Colonic mucosa (tissue), 4 donors: ENCODE results near the gene MUC5B. TPM values are rescaled to one million over a fixed set of nuclear protein-coding genes. Genes with fewer than 3 reads are reported as not detected.
A peak's percentile ranks its signal among the peaks of the same experiment; 100 is the strongest.

ENCODE experiments used
- DNase-seq: peaks from one replicate; pipeline ENCODE4 v3.0.0-alpha.2; 2020
- H3K27ac ChIP-seq: fragments of 200-600 bp; one replicate; pipeline ENCODE4 v1.8.0; 2021
- H3K27me3 ChIP-seq: fragments of 200-600 bp; one replicate; pipeline ENCODE4 v1.8.0; 2021
- H3K36me3 ChIP-seq: fragments of 200-600 bp; one replicate; pipeline ENCODE4 v1.8.0; 2021
- H3K4me1 ChIP-seq: fragments of 200-600 bp; one replicate; pipeline ENCODE4 v1.8.0; 2021; ENCODE audit warnings: mild to moderate bottlenecking
- H3K4me3 ChIP-seq: fragments of 200-600 bp; one replicate; pipeline ENCODE4 v1.8.0; 2021
- H3K9ac ChIP-seq, 2 donors: one replicate each; pipeline ENCODE4 v1.7.0; 2013; ENCODE audit warnings: control low read depth in 2 of 2, low read depth in 2 of 2, low read length in 2 of 2
- H3K9me3 ChIP-seq: fragments of 200-600 bp; one replicate; pipeline ENCODE4 v1.8.0; 2021
- intact Hi-C: fragments of 100-400 bp; cut with DNase I; formaldehyde crosslinking; loops from one replicate; pipeline ENCODE4 v1.14.1; 2022
- total RNA-seq, 2 donors: library from RNA; stranded (reverse); fragmentation: NEBNext Ultra II Directional in 1 of 2; extraction: Animal tissue kit (Norgen Biotek cat#: 25700) in 1 of 2; gene quantifications; one replicate each; pipeline ENCODE4 v1.2.1, GENCODE V29; 2021
- TF ChIP-seq, protein P1 (sequence below): fragments of 200-600 bp; IDR thresholded peaks from one replicate; pipeline ENCODE4 v1.8.0; 2022; ENCODE audit warnings: antibody characterized with exemption, mild to moderate bottlenecking
- donor health status: healthy.
- donor health status: DM: no; HTN: no; CAD: no.
- donor health status: DM: no; HTN: no; CAD: no.

The MUC5B gene
- total RNA-seq, 2 donors from 2014 or later = 285 to 655 TPM

GRCh38 chr11:1227551-1228100, 4.8 kb downstream of the MUC5B start:
- Histone ChIP-seq H3K27me3 (no peaks in the 10 kb centered on the region), H3K36me3 (no peaks in the 10 kb centered on the region), H3K9me3 (no peaks in the 10 kb centered on the region), H3K4me3 (no peak overlapping the region), H3K27ac (no peak overlapping the region), H3K4me1 (peaks cover 3% of the 10 kb centered on the region), H3K9ac (no peak overlapping the region)
- TF ChIP-seq, protein P1, sequence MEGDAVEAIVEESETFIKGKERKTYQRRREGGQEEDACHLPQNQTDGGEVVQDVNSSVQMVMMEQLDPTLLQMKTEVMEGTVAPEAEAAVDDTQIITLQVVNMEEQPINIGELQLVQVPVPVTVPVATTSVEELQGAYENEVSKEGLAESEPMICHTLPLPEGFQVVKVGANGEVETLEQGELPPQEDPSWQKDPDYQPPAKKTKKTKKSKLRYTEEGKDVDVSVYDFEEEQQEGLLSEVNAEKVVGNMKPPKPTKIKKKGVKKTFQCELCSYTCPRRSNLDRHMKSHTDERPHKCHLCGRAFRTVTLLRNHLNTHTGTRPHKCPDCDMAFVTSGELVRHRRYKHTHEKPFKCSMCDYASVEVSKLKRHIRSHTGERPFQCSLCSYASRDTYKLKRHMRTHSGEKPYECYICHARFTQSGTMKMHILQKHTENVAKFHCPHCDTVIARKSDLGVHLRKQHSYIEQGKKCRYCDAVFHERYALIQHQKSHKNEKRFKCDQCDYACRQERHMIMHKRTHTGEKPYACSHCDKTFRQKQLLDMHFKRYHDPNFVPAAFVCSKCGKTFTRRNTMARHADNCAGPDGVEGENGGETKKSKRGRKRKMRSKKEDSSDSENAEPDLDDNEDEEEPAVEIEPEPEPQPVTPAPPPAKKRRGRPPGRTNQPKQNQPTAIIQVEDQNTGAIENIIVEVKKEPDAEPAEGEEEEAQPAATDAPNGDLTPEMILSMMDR = no peak
- intact Hi-C loops = no loop called here
- peak; percentile 17 for DNase-seq

DNA sequence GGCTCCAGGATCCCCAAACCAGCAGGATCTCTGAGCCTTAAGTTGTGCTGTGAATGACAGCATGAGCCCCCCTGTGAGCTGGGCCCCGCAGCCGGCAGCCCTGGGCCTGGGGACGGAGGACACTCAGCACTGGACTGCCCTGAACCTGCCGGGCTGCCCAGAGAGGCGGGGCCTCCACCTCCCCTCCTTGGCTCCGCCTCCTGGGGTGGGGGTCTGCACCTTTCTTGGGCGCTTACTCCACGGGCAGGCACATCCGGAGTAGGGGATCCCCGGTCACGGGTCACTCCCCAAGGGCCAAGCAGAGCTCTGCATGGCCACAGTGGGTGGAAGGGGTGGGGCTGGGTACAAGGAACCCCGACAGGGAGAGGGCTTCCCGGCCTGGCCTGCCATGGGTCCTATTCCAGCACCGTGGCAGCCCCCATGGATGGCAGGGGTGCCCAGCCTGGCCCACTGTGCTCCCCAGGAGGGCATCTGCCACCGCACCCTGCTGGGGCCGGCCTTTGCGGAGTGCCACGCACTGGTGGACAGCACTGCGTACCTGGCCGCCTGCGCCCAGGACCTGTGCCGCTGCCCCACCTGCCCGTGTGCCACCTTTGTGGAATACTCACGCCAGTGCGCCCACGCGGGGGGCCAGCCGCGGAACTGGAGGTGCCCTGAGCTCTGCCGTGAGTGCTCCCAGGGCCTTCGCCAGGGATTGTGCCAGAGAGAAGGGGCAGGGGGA, 5.4 kb downstream of the MUC5B start:
- DNase-seq = peak; percentile 21
- Histone ChIP-seq H3K36me3 (no peaks in the 10 kb centered on the region), H3K9ac (no peak overlapping the region), H3K9me3 (no peaks in the 10 kb centered on the region), H3K4me3 (no peak overlapping the region), H3K27ac (no peak overlapping the region), H3K27me3 (no peaks in the 10 kb centered on the region), H3K4me1 (peaks cover 9% of the 10 kb centered on the region)
- TF ChIP-seq, protein P1 = no peak
- intact Hi-C loops = no loop called here

DNA sequence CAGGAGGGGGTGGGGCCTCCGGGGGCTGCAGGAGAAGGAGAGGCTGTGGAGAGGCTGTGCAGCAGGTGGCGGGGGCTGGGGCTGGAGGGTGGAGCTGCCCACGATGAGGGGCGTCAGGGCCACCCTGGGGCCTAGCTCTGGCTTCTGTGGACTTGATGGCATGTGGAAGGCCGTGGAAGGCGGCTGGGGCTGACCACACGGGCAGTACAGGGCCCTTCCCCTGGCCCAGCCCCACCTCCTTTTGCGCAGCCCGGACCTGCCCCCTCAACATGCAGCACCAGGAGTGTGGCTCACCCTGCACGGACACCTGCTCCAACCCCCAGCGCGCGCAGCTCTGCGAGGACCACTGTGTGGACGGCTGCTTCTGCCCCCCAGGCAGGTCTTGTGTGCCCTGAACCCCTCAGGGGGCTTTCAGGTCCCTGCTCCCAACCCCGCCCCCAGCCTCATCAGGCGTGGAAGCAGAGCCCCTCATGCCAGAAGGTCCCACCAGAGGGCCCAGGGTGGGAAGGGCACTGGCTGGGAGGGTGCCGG, 6.1 kb downstream of the MUC5B start:
- DNase-seq = peak; percentile 23
- H3K27ac ChIP-seq = no peak overlapping the region
- H3K4me1 ChIP-seq = peaks cover 11% of the 10 kb centered on the region
- H3K4me3 ChIP-seq = no peak overlapping the region
- H3K27me3 ChIP-seq = no peaks in the 10 kb centered on the region
- intact Hi-C loops = no loop called here
- TF ChIP-seq, protein P1 = no peak
- no peaks in the 10 kb centered on the region for H3K36me3 ChIP-seq
- H3K9me3 ChIP-seq = no peaks in the 10 kb centered on the region
- no peak overlapping the region for H3K9ac ChIP-seq

DNA sequence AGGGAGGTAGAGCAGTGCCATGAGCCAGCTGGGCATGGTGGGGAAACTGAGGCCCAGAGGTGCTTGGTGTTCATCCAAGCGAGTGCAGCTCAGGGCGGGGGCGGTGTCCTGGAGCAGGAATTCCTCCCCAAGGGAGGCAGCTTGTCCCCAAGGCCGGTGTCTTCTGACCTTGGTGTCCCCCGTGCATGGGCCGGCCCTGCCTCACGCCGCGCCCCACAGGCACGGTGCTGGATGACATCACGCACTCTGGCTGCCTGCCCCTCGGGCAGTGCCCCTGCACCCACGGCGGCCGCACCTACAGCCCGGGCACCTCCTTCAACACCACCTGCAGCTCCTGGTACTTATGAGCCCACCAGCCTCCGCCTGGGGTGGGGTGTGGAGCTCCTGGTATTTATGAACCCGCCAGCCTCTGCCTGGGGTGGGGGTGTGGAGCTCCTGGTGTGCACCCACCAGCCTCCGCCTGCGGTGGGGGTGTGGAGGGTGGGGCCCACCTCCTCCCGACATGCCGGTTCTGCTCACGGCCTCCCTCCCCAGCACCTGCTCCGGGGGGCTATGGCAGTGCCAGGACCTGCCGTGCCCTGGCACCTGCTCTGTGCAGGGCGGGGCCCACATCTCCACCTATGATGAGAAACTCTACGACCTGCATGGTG, 6.7 kb downstream of the MUC5B start:
- peak; percentile 64 for DNase-seq
- intact Hi-C loops = no loop called here
- H3K27me3 ChIP-seq = no peaks in the 10 kb centered on the region
- no peak overlapping the region for H3K4me3 ChIP-seq
- TF ChIP-seq, protein P1 = no peak
- no peaks in the 10 kb centered on the region for H3K36me3 ChIP-seq
- peaks cover 11% of the 10 kb centered on the region for H3K4me1 ChIP-seq
- peak overlapping the region in 1 of 2 donors; percentile 24 for H3K9ac ChIP-seq
- no peak overlapping the region for H3K27ac ChIP-seq
- H3K9me3 ChIP-seq = no peaks in the 10 kb centered on the region

DNA sequence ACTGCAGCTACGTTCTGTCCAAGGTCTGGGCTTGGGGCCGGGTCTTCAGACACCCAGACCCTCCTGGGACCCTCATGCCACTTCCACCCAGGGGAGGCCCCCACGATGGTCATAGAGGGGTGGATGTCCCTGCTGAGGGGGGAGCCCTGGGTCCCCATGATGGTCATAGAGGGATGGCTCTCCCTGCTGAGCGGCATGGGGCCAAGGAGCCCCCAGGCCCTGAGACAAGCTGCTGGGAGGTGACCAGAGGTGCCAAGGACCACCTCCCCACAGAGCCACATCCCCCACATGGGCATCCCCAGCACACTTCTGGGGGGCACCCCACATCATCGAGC, 7.2 kb downstream of the MUC5B start:
- no peaks in the 10 kb centered on the region for H3K36me3 ChIP-seq
- no peaks in the 10 kb centered on the region for H3K9me3 ChIP-seq
- H3K4me1 ChIP-seq = peaks cover 11% of the 10 kb centered on the region
- TF ChIP-seq, protein P1 = no peak
- no peak overlapping the region for H3K27ac ChIP-seq
- H3K4me3 ChIP-seq = no peak overlapping the region
- H3K27me3 ChIP-seq = no peaks in the 10 kb centered on the region
- intact Hi-C loops = no loop called here
- peak overlapping the region in 1 of 2 donors; percentile 24 for H3K9ac ChIP-seq
- DNase-seq = no peak
